ENCODE measurements around the gene CTBP2.
"Not testable (repeated sequence)": the region's sequence is repeated elsewhere in the genome, so short reads cannot be mapped to it uniquely, and the experiment has no call there.

The CTBP2 gene

GRCh38 chr10:124991835-124992234, 168.5 kb downstream of the CTBP2 start:
- no peak for DNase-seq

DNA sequence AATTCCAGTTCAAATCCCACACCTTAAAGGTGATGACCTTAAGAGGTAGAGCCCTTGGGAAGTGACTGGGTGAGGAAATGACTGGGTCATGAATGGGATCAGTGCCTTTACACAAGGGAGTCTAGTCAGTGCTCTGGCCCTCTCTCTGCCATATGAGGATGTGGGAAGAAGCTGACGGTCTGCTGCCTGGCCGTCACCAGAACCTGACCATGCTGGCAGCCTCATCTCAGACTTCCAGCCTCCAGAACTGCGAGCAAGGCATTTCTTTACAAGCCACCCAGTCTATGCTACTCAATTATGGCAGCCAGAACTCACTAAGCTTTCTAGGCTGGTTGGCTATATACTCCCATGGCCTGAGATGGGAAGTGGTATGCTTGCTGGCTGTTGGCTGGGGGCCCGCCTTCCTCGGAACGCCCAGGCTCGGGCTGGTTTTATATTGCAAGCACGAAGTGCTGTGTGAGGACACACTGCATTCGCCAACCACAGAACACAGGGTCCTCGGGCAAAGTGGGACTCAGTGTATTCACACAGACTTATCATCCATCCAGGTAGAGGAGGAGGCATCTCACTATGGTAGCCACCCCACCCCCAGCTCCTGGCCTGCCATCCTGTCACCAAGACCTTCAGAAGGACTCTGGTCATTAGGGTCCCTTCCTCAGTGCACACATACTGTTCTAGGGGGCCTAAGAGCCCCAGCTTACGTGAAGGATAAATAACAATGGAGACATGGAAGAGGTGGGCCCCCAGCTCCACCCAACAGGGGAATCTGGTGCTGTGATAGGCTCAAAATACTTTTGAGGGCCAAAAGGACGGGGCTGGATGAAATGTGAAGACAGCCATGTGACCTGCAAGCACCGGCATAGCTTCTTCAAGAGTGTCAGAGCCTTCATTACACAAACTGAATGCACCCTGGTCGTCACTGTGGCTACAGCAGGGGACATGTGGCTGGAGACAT, 169.4 kb downstream of the CTBP2 start:
- no peak for DNase-seq

DNA sequence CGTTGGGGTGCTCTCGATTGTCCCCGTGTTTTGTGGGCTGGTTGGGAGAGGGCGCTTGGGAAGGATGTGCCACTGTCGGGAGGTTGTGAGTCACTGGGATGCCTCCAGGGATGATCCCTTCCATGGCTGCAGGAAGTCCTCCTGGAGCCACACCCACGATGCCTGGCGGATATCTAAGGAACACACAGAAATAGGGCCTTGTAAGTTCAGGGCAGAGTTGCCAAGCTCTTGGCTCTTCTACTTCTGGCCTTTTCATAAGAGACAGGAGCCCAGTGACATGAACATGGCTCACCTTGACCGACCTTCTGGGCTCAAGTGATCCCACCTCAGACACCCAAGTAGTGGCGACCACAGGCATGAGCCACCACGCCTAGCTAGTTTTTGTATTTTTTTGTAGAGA, 170.8 kb downstream of the CTBP2 start:
- DNase-seq: no peak

- DNase-seq: not testable (repeated sequence)
These were observed 171.6 kb downstream of the CTBP2 start for GRCh38 chr10:124988753-124989152.

- no peak for DNase-seq
These were observed 172.6 kb downstream of the CTBP2 start for GRCh38 chr10:124987788-124988187.

DNA sequence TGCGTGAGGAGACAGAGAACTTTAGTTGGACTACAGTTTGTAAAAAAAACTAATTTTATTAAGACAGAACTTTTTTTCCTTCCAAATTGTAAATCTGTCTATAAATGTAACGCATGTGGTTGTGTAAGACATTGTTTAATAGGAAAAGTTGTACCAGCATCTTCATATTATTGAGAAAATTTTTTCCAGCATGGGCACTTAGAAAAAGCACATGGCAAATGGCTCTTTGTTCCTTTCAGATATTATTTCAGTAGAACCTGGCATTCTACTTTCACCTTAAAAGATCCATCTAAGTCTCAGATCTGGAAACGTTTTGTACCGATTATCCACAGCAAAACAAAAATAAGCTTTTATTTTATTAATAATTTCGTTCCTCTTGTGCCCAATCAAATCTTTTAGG, 175.2 kb downstream of the CTBP2 start:
- DNase-seq: no peak

DNA sequence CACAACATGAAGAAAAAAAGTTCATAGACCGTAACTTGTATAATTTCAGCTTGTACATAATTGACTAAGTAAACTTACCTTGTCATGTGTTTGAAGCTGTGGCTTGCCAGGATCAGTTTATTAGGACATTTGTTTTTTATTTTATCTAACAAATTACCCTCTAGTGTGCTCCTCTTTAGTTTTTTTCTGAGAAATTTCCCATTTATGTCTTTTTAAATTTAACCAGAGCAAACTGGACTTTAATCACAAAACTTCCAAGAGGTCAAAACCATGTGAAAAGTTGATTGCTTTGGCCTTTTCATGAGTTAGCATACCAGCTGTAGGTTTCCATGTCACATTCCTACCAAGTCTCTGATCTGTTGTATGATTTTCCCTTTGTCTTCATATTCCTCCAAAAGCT, 176.0 kb downstream of the CTBP2 start:
- DNase-seq: no peak

- no peak for DNase-seq
These were observed 177.0 kb downstream of the CTBP2 start for GRCh38 chr10:124983321-124983720.

GRCh38 chr10:124978376-124978725, 182.0 kb downstream of the CTBP2 start:
- no peak for DNase-seq

GRCh38 chr10:124977648-124978375, 182.6 kb downstream of the CTBP2 start:
- DNase-seq: no peak

GRCh38 chr10:124977161-124977560, 183.2 kb downstream of the CTBP2 start:
- DNase-seq: no peak

- DNase-seq: no peak
These were observed 184.3 kb downstream of the CTBP2 start for GRCh38 chr10:124975977-124976514.

GRCh38 chr10:124974131-124974530, 186.2 kb downstream of the CTBP2 start:
- no peak for DNase-seq

DNA sequence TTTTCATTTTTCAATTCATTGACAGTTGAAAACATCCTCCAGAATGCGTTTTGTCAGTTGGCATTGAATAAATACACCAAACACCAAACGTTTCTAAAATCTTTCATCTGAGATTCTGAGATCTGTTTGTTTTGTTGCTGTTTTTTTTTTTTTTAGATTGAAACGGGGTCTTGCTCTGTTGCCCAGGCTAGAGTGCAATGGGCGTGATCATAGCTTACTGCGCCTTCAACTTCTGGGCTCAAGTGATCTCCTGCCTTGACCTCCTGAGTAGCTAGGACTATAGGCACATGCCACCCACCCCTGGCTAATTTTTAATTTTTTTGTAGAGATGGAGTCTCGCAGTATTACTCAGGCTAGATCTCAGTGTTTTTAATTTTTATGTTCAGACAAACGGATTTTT, 187.7 kb downstream of the CTBP2 start:
- no peak for DNase-seq

GRCh38 chr10:124971276-124971675, 189.1 kb downstream of the CTBP2 start:
- DNase-seq: no peak

- no peak for DNase-seq
These were observed 193.1 kb downstream of the CTBP2 start for GRCh38 chr10:124967255-124967654.

DNA sequence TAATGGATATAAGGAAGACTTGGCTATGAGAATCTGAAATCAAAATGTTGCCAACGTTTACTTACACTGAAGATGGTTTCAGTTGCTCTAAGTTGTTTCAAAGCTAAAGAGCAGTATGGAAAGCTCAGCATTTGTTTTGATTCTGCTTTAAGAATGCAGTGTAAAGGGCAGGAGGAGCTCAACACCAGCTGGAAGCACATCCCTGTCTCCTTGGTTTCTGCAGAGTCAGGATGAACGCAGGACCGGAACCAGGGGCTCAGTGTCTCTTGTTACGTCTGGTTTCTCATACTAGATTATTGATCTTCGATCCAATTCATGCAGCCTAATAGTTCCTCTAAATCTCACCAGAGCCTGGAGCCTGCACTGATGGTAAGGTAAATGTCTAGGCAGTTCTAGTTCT, 194.4 kb downstream of the CTBP2 start:
- no peak for DNase-seq

DNA sequence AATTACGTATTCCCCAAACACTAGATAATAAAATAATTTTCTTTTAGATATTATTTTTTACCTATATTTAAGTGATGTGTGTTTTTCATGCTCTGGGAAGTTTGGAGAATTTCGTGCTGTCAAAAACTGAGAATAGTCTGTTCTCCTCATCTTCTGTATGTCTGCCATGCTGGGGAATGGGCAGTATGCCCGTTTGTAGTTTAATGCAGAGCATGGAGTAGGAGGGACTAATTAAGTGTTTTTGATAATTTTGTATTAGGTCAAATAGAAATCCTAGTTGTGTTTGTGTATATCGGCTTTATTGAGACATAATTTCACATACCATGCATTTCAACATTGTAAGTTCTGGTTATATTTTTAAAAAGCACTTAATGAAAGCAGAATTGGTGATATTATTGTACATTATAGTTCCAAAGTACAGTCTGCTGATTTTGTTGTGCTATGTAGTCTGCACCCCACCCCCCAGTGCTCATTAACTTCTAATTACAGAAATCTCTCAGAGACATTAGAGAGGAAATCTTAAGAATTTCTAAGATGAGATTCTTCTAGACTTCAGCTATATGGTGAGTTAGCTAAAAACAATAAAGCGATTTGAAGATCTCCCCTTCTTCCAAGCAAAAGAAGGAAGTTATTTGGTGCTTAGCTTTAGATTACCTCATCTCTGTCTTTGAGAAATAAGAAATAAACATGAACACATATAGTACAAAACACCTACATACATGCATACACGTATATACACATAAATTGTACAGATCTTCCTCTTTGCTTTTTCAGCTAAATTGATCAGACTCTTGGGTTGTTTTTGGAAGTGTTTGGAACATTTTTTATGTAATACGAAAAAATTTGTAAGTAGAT, 196.3 kb downstream of the CTBP2 start:
- no peak for DNase-seq

DNA sequence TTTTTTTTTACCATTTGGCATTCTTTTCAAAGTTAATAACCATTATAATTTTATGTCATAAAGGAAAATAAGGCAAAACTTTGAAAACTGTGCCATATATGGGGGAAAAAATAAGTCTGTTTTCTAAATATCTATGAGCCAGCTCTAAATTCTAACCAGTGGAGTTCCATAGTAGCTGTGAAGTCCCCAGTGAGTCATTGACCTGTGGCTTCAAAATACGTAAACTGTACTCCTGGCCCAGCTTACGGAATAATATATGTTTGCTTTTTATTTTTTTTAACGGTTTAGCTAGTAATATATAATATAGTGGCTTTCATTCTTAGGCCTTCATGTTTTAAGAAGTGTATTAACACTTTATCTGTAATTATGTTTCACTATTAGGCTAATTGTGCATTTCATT, 197.9 kb downstream of the CTBP2 start:
- DNase-seq: no peak

DNA sequence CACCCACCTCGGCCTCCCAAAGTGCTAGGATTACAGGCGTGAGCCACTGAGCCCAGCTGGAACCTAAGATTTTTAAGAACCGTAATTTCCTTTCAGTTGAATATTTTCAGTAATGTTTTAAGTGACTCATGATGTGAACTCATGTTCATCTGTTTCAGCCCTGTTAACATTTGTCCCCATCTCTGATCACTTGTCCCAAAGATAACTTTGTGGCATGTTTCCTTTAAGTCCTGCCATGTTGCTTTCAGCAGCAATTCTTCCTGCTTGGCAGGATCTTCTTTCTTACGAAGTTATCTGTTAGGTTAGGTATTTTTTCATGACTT, 199.2 kb downstream of the CTBP2 start:
- DNase-seq: no peak

DNA sequence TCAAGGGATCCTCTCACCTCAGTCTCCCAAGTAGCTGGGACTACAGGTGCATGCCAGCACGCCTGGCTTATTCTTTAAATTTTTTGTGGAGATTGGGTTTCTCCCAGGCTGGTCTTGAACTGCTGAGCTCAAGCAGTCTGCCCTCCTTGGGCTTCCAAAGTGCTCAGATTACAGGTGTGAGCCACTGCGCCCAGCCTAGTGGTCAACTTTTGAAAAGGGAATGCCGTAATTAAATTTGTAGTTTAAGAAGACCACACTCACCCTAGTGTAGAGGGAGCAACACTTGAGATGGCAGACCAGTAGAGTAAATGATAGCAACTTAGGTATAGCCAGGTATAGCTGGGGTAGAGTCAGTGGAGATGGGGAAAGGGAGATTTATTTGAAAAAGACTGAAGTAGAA, 200.8 kb downstream of the CTBP2 start:
- DNase-seq: no peak

GRCh38 chr10:124957404-124957947, 202.9 kb downstream of the CTBP2 start:
- DNase-seq: no peak

DNA sequence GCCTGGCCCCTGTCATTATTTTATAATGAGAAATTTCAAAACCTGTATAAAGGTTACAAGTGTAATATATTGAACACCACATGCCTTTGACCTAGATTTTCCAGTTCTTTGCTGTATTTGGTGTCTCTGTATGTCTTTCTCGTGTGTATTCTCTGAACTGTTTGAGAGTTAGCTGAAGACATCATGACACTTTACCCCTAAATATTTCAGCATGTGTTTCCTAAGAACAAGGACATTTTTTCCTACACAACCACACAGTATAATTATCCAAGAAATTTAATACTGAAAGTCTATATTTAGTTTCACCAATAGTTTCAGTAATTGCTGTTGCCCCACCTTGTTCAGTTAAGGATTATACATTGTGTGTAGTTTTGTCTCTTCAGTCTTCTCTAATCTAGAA, 203.6 kb downstream of the CTBP2 start:
- no peak for DNase-seq

Measured in T-helper 9 cell (primary cell).